Neural cell (in vitro differentiated cells): ENCODE data around the gene TCP10L.

Source experiments
- EZH2 ChIP-seq: fragments of 200-600, 300-800 bp; shearing (Covaris generic), sonication (generic); IDR thresholded peaks from 2 replicates; pipeline ENCODE4 v1.6.1; 2014; ENCODE audit warnings: antibody characterized with exemption, low read length, borderline replicate concordance, mild to moderate bottlenecking; ENCODE audit not compliant: insufficient read depth, poor library complexity, severe bottlenecking
- SMC3 ChIP-seq: fragments of 450-650 bp; conservative IDR thresholded peaks from 2 replicates; pipeline ENCODE4 v1.6.1; 2014; ENCODE audit warnings: antibody characterized with exemption, mild to moderate bottlenecking, moderate library complexity; ENCODE audit not compliant: poor library complexity

DNA sequence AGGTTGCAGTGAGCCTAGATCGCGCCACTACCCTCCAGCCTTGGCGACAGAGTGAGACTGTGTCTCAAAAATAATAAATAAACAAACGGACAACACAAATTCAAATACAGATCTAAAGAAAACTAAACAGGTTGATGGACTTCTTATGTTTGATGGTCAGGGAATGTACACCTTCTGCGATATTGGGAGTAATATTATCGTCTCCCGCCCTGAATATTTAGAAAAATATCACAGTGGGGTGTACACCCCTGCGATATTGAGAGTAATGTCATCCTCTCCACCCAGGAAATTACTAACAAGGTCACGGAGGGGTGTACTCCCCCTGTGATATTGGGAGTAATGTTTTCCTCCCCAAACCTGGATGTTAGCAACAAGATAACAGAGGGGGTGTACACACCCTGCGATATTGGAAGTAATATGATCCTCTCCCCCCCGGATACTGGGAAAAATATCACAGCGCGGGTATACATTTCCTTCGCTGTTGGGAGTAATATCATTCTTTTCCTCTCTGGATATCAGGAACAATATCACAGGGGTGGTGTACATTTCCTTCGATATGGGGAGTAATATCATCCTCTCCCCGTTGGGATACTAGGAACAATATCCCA, 28.2 kb upstream of the TCP10L start:
- TF ChIP-seq EZH2, result no peak
- TF ChIP-seq SMC3, result no peak
